ENCODE measurements around the gene DPH7. TPM values are rescaled to one million over a fixed set of nuclear protein-coding genes. Genes with fewer than 3 reads are reported as not detected.

Gene DPH7
- total RNA-seq, 1 experiment from 2014 or later: 54.4 TPM

GRCh38 chr9:137522746-137523455 lies 55.8 kb downstream of the DPH7 start (continued):
- TF ChIP-seq REST (IDR thresholded peaks at IDR 0.05; ENCODE audit: low read depth) (no peak), SP1 (IDR thresholded peaks at IDR 0.05; ENCODE audit: low read depth) (no peak), EZH2 (IDR thresholded peaks at IDR 0.05) (no peak), JUND (IDR thresholded peaks at IDR 0.05) (no peak), FOSL1 (IDR thresholded peaks at IDR 0.05; ENCODE audit: low read depth) (no peak), SRF (IDR thresholded peaks at IDR 0.05; ENCODE audit: low read depth) (no peak), POLR2A (IDR thresholded peaks at IDR 0.05; ENCODE audit: borderline replicate concordance, extremely low read depth, insufficient read depth, insufficient read length) (no peak)

- intact Hi-C loops (cut with micrococcal nuclease): loop anchor here (10.0 kb wide), 1 partner anchor 237 kb away; no protein-coding TSS in a partner anchor
- Histone ChIP-seq H3K9me3 (ENCODE audit: control insufficient read depth in 1 of 2, insufficient read depth in 1 of 2, low read depth in 1 of 2, low read length in 2 of 2) (no peaks in the 10 kb centered on the region), H2AFZ (ENCODE audit: low read depth, low read length, poor library complexity, severe bottlenecking) (no peak overlapping the region), H3K27ac (ENCODE audit: low read depth, low read length) (no peak overlapping the region), H3K27me3 (ENCODE audit: insufficient read depth, low read length) (no peaks in the 10 kb centered on the region), H3K4me3 (replicated peaks in 1 of 2; ENCODE audit: low read depth in 1 of 2, low read length in 2 of 2) (no peak overlapping the region), H3K79me2 (ENCODE audit: insufficient read depth, low read length) (no peaks in the 10 kb centered on the region), H3K4me1 (ENCODE audit: control insufficient read depth in 1 of 2, insufficient read depth in 2 of 2, low read length in 2 of 2) (peaks cover 0 to 4% of the 10 kb centered on the region in 2 experiments; a peak in 1 of 4 replicates), H3K4me2 (ENCODE audit: low read length) (no peak overlapping the region), H3K9ac (ENCODE audit: low read length) (no peak overlapping the region), H3K36me3 (ENCODE audit: control insufficient read depth in 1 of 2, insufficient read depth in 2 of 2, low read length in 2 of 2) (no peaks in the 10 kb centered on the region), H3K9me2 (ENCODE audit: insufficient read depth) (no peaks in the 10 kb centered on the region), H4K20me1 (ENCODE audit: insufficient read depth) (no peaks in the 10 kb centered on the region)
- no TSS peak for BruUV-seq (replicated peaks)
- DNase-seq (ENCODE audit: low read depth, low spot score) (no peak), ATAC-seq (no peak)
- ChIA-PET POLR2A (no interaction called here), CTCF (no interaction called here), RAD21 (ENCODE audit: low non-redundant PET in 1 of 2, low total read pairs in 2 of 2, uncharacterized antibody in 2 of 2, unreplicated experiment in 2 of 2) (no interaction called here)
- TF ChIP-seq YY1 (IDR thresholded peaks at IDR 0.05; ENCODE audit: extremely low read depth, insufficient replicate concordance, low read depth, low read length) (no peak), POLR2A (IDR thresholded peaks at IDR 0.05; ENCODE audit: borderline replicate concordance, extremely low read depth, insufficient read depth, insufficient read length) (no peak), SP1 (IDR thresholded peaks at IDR 0.05; ENCODE audit: low read depth) (no peak), SIN3A (IDR thresholded peaks at IDR 0.05; ENCODE audit: low read depth) (no peak), EZH2 (IDR thresholded peaks at IDR 0.05) (no peak), CEBPB (IDR thresholded peaks at IDR 0.05; ENCODE audit: low read depth) (no peak), POLR2AphosphoS5 (IDR thresholded peaks at IDR 0.05; ENCODE audit: low read depth, low read length) (no peak), REST (IDR thresholded peaks at IDR 0.05; ENCODE audit: low read depth) (no peak), JUND (IDR thresholded peaks at IDR 0.05) (no peak), ZFX (IDR thresholded peaks at IDR 0.05) (no peak)
Observed at GRCh38 chr9:137521405-137521985, 57.2 kb downstream of the DPH7 start.

Measured in HCT116 (cell line).